ENCODE results near the gene TXNDC5.
"Not testable (repeated sequence)": the region's sequence is repeated elsewhere in the genome, so short reads cannot be mapped to it uniquely, and the experiment has no call there.

Gene TXNDC5

GRCh38 chr6:7912736-7913517 lies 2.3 kb upstream of the TXNDC5 start:
- no peak for DNase-seq

GRCh38 chr6:7912024-7912423 lies 1.4 kb upstream of the TXNDC5 start:
- no peak for DNase-seq

DNA sequence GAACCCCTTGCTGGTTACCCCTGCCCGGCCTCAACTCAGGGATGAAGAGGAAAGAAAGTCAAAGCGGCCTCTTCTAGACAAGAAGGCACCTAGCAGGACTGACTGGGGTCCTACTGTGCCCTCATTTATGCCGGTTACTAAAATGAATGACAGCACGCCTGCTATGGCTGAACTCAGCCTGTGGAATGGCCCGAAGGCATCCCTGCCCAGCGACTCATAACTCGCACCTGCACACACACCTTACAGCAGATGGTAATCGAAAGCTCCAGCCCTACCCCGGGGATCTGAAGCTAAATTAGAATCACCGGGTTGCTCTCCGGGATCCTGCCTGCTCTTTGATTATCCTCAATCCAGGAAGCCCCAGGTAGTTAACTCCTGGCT lies 747 bp upstream of the TXNDC5 start:
- DNase-seq: no peak

DNA sequence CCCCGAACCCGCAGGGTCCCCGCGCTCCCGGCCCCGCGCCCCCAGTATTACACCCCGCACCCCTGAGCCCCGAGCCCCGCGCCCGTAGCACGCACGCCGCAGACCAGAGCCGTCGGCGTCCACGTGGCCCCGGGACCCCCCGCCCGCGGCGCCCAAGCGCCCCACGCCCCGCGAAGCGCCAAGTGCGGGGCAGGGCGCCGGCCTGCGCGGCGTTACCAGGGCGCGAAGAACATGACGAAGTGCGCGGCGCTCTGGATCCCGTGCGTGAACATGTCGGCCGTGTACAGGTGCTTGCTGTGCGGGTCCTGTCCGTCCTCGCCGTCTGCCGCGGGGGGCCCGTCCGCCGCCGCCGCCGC lies 312 bp downstream of the TXNDC5 start:
- peak; percentile 52 for DNase-seq

DNA sequence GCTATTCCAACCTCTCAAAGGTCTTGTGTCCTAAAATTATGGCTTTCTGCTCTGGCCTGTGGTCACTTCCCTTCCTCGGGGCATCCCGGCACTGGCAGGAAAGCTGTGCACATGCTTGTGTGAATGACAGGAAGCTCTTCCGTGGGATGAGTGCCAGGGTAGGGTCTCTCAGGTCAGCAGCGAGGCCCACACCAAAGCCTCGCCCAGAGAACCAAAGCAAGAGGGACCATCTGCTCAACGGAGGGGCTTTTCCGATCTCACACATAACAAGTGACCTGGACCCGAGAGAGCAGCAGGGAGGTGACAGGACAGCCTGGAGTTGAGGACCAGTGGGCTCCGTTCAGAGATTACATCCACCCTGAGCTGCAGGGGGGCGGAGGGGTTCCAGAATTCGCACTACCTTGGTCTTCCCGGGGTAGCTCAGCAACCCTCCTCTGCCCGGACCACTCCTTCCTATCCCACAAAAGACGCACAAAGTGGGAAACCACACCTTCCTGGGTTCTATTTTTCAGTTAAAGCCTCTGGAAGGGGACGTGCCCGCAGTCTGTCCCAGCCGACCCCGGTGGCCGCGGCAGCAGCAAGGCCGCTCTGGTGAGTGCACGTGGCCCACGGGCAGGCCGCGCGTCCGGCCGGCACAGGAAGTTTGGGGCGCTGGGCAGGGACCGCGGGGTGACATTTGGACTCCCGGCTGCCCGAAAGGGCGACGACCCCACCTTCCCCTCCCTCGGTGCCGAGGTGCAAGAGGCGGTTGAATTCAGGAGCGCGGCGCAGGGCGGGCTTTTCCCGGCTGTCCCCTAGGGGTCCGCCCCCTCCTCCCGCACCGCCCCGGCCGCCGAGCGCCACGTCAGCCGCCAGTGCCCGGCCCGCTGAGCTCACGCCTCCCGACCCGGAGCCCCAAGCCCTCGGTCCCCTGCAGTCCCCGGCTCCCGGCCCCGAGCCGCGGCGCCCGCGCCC lies 988 bp downstream of the TXNDC5 start:
- peak; percentile 20 for DNase-seq

GRCh38 chr6:7907159-7907558 lies 3.4 kb downstream of the TXNDC5 start:
- DNase-seq: no peak

- DNase-seq: no peak
These were observed 3.8 kb downstream of the TXNDC5 start for GRCh38 chr6:7906741-7907140.

- no peak for DNase-seq
These were observed 5.2 kb downstream of the TXNDC5 start for GRCh38 chr6:7905416-7905815.

GRCh38 chr6:7904654-7905319 lies 5.8 kb downstream of the TXNDC5 start:
- no peak for DNase-seq

- DNase-seq: no peak
These were observed 6.9 kb downstream of the TXNDC5 start for GRCh38 chr6:7903673-7904072.

- no peak for DNase-seq
These were observed 7.7 kb downstream of the TXNDC5 start for GRCh38 chr6:7902867-7903266.

DNA sequence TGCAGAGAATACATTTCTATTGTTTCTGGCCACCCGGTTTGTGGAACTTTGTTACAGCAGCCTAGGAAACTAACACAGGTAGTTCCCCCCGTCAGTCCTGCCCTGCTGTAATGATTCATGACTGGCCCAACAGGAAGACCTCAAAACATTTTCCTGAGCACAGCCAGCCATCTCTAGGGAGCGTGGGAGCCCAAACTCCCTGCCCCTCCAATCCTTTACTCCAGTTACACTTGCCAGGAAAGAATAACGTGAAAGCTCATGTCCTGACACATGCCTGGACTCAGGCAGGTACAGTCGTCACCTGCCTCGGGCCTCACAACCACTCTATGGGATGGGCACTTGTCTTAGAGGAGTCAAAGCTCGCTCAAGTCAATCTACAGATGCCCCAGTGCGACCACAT lies 8.4 kb downstream of the TXNDC5 start:
- no peak for DNase-seq

GRCh38 chr6:7901780-7902179 lies 8.8 kb downstream of the TXNDC5 start:
- DNase-seq: no peak

GRCh38 chr6:7901056-7901455 lies 9.5 kb downstream of the TXNDC5 start:
- DNase-seq: no peak

DNA sequence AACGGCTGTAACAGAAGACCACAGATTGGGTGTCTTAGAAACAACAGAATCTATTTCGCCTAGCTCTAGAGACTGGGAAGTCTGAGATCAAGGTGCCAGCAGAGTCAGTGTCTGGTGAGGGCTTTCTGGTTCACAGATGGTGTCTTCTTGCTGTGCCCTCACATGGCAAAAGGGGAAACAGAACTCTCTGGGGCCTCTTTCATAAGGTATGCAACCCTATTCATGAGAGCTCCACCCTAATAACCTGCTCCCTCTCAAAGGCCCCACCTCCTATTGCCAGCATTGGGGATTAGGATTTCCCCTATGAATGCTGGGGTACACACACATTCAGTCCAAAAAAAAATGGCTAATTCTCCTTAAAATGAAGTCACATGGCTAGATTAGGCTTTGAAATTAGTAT lies 10.0 kb downstream of the TXNDC5 start:
- no peak for DNase-seq

DNA sequence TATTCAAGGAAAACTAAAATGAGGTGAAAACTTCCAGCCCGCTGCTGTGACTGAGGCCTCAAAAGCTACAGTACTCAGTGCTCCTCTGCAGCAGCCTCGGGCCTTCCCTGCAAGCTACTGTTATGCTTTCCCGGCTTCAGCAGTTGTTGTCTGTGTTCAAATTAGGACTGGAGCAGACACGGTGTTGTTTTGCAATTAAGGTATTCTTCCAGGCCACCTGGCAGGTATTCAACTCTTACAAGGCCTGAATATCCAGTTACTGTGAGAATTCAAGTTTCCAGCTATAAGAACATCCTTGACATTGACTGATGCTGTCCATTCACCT lies 10.7 kb downstream of the TXNDC5 start:
- DNase-seq: peak; percentile 45

- DNase-seq: no peak
These were observed 11.3 kb downstream of the TXNDC5 start for GRCh38 chr6:7899101-7899888.

DNA sequence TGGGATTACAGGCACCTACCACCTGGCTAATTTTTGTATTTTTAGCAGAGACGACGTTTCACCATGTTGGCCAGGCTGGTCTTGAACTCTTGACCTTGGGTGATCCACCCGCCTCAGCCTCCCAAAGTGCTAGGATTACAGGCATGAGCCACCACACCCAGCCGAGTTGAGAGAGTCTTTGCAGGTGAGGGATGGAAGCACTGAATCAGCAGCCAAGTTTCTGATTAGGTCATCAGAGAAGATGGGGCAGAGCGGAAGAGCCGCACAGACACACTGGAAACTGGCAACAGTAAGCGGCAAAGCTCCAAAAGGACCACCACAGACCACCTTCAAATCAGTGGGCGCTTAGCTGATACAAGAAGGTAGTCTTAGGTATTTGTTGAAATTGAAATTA lies 12.4 kb downstream of the TXNDC5 start:
- DNase-seq: not testable (repeated sequence)

- DNase-seq: no peak
These were observed 13.0 kb downstream of the TXNDC5 start for GRCh38 chr6:7897461-7898192.

GRCh38 chr6:7896465-7896987 lies 14.1 kb downstream of the TXNDC5 start:
- peak; percentile 22 for DNase-seq

GRCh38 chr6:7895125-7895423 lies 15.5 kb downstream of the TXNDC5 start:
- no peak for DNase-seq
